Epithelial cell of proximal tubule (primary cell): Measurements from ENCODE around the gene TEX14. TPM values are rescaled to one million over a fixed set of nuclear protein-coding genes. Genes with fewer than 3 reads are reported as not detected.
"Not testable (repeated sequence)": the region's sequence is repeated elsewhere in the genome, so short reads cannot be mapped to it uniquely, and the experiment has no call there.

Experiments used
- DNase-seq: peaks from one replicate; pipeline ENCODE4 v3.0.0-alpha.2; 2011; ENCODE audit warnings: low read depth
- H3K4me3 ChIP-seq: 2 replicates; pipeline ENCODE4 v1.5.1; 2011; ENCODE audit warnings: low read depth, mild to moderate bottlenecking, low read length
- CTCF ChIP-seq: conservative IDR thresholded peaks from 2 replicates; pipeline ENCODE4 v1.5.1; 2012; ENCODE audit warnings: low read depth, mild to moderate bottlenecking, low read length
- total RNA-seq: library from RNA; depleted of rRNA; stranded (reverse); fragments of >200 nt; gene quantifications from 2 replicates; pipeline ENCODE4 v1.2.3, GENCODE V29; 2015

The TEX14 gene
- total RNA-seq, 1 donor from 2014 or later = 0.06 TPM

- no peak for DNase-seq
- no peak for TF ChIP-seq CTCF
These were observed 105.7 kb downstream of the TEX14 start for GRCh38 chr17:58586009-58586644.

GRCh38 chr17:58585554-58585953, 106.3 kb downstream of the TEX14 start:
- no peak overlapping the region for H3K4me3 ChIP-seq
- TF ChIP-seq CTCF = no peak
- no peak for DNase-seq

More at GRCh38 chr17:58586009-58586644, 105.7 kb downstream of the TEX14 start:
- H3K4me3 ChIP-seq = no peak overlapping the region

- no peak overlapping the region for H3K4me3 ChIP-seq
- no peak for DNase-seq
- TF ChIP-seq CTCF = no peak
These were observed 108.4 kb downstream of the TEX14 start for GRCh38 chr17:58583486-58583885.

- not testable (repeated sequence) for DNase-seq, H3K4me3 ChIP-seq
These were observed 109.1 kb downstream of the TEX14 start for GRCh38 chr17:58582718-58583117.

- DNase-seq = no peak
- TF ChIP-seq CTCF = no peak
- no peak overlapping the region for H3K4me3 ChIP-seq
These were observed 111.2 kb downstream of the TEX14 start for GRCh38 chr17:58580671-58581070.

GRCh38 chr17:58577696-58578095, 114.1 kb downstream of the TEX14 start:
- peak; percentile 6 for DNase-seq
- TF ChIP-seq CTCF = peak; percentile 79

GRCh38 chr17:58576679-58577367, 115.0 kb downstream of the TEX14 start:
- TF ChIP-seq CTCF = no peak
- H3K4me3 ChIP-seq = no peak overlapping the region
- DNase-seq = peak; percentile 12

More at GRCh38 chr17:58577696-58578095, 114.1 kb downstream of the TEX14 start:
- no peak overlapping the region for H3K4me3 ChIP-seq
